Measurements from ENCODE around the gene MSH3.
"Not testable (repeated sequence)": the region's sequence is repeated elsewhere in the genome, so short reads cannot be mapped to it uniquely, and the experiment has no call there.

MSH3 gene

GRCh38 chr5:80711216-80711615 is 56.8 kb downstream of the MSH3 start:
- no peak for DNase-seq

GRCh38 chr5:80711938-80712337 is 57.5 kb downstream of the MSH3 start:
- no peak for DNase-seq

GRCh38 chr5:80712919-80713318 is 58.5 kb downstream of the MSH3 start:
- DNase-seq: no peak

- DNase-seq: no peak
Observed at GRCh38 chr5:80713631-80714030, 59.2 kb downstream of the MSH3 start.

DNA sequence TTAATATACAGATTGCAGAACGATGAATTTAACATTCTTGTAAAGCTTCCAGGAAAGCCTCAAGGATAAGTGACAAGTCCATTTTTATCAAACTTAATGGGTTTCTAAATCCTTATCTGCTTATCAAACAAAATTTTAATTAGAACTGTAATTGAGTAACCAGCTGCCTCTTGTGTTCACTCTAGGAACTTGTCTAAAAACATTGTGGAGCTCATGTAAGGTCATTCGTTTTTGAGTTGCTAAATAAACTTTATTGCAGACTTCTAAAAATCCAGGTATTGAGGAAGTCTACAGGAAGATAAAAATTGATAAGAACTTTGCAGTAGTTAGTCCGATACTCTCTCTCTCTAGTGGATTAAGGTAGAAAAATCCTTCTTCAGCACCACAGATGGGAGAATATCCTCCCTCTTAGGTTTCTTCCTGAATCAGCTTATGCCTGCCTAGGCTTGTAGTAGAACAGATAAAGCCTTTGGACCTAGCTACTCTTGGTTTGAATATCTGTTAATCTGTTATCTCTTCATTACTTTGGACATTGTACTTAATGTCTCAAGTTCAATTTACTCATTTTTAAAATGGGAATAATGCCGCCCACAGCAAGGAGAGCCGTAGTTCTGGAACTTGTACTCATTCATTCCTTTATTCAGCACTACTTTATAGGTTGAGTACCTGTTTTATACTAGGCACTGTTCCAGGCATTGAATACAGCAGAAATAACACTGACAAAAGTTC is 60.3 kb downstream of the MSH3 start:
- DNase-seq: no peak

DNA sequence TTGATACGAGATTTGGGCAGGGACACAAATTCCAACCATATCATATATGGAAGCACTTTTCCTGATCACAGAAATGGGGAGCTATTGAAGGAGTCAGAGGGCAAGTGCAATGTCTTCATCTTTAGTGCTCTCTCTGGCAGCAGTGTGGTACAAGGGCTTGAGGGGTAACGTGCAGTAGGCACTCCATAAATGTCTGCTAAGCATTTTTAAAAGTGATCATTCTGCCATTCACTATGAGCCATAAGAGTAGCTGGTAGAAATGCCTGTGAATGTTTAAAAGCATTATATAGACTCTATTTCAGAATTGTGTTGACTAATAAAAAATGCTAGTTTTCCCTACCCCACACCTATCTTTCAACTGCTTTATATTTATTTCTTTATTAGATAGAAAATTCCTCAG is 61.4 kb downstream of the MSH3 start:
- DNase-seq: no peak

DNA sequence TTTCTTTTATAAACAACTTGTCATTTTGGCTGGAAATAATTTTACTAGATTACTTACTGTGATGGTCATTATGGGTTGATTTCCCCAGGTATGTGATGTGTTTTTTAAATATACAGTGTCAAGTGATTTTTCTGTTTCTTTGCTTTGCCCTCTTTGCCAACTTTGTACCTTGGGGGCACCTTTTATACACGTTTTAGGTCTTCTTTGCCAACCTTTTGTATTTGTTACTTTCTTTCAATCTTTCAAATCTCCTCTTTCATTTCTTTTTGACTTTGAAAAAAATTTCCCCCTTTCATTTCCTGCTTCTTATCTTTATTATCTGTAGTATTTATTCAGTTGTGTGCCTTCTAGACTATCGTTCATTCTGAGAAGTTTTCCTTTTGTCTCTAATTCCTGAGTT is 65.7 kb downstream of the MSH3 start:
- DNase-seq: no peak

DNA sequence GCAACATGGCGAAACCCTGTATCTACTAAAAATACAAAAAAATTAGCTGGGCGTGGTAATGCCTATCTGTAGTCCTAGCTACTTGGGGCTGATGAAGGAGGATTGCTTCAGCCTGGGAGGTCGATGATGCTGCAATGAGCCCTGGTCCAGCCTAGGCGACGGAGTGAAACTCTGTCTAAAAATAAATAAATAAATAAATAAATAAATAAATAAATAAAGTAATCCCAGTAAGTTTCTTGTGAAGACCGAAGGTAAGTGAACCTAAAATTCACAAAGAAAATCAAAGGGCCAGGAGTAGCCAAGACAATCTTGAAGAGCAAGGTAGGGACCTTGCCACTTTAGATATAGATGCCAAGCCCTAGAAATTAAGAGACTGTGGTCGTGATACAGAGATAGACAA is 68.5 kb downstream of the MSH3 start:
- no peak for DNase-seq

GRCh38 chr5:80725446-80725845 is 71.0 kb downstream of the MSH3 start:
- no peak for DNase-seq

- no peak for DNase-seq
Observed at GRCh38 chr5:80736730-80737129, 82.3 kb downstream of the MSH3 start.

- no peak for DNase-seq
Observed at GRCh38 chr5:80738466-80738865, 84.0 kb downstream of the MSH3 start.

DNA sequence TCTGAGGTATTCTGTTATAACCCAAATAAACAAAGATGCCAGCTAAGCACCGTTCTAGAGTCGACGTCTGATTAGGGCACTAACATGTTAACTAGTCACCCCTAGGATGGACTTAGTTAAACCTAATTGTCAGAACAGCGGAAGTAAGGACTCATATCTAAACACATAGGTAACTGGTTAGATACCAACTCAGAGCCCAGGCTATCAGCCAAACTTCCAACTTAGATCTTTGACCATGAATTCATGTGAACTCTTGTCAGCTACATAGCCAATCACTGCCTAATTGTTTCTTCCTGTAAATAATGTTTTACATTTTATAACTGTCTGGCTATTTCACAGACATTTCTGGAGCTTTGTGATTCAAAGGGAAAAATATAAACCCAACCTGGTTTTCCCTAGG is 84.6 kb downstream of the MSH3 start:
- DNase-seq: no peak

GRCh38 chr5:80739496-80739895 is 85.0 kb downstream of the MSH3 start:
- no peak for DNase-seq

- no peak for DNase-seq
Observed at GRCh38 chr5:80739898-80740297, 85.4 kb downstream of the MSH3 start.

- DNase-seq: not testable (repeated sequence)
Observed at GRCh38 chr5:80740488-80740887, 86.0 kb downstream of the MSH3 start.

- no peak for DNase-seq
Observed at GRCh38 chr5:80740999-80741398, 86.5 kb downstream of the MSH3 start.

GRCh38 chr5:80744149-80744548 is 89.7 kb downstream of the MSH3 start:
- DNase-seq: no peak

DNA sequence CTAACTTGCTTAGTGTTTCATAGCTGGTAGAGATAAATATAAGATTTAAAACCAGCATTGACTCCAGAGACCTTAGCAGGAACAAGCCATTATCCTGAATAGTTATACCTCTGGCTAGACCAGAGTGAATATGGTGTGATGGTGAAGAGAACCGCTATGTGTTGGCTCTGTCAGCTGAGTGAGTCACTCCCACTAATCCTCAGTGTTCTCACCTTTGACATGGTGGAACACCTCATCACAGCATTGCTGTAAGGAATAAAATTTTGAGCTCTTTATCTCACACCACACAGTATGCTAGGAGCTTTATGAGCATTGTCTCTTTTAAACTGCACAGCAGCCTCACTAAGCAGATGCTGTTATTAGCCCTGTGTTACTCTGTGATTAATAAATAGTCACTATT is 91.0 kb downstream of the MSH3 start:
- DNase-seq: no peak

- DNase-seq: no peak
Observed at GRCh38 chr5:80747922-80748321, 93.5 kb downstream of the MSH3 start.

- no peak for DNase-seq
Observed at GRCh38 chr5:80752427-80752826, 98.0 kb downstream of the MSH3 start.

- no peak for DNase-seq
Observed at GRCh38 chr5:80753712-80754111, 99.3 kb downstream of the MSH3 start.

DNA sequence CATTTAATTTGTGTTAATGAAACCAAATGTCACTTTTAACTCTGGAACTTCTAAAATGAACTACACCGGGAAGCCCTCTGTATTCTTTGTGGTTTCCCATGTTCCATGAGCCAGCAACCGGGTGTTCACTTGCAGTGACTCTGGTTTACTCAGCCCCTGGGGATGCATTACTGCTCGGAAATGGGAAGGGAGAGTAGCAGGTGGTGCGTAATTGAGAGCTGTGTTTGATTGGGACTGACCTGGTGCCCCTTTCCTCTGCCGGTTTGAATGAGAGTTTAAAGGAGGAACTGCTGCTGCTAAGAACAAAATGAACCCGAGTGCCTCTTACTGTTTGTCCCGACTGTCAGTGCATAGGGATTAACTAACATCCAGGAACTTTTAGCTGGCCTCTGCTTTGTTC is 100.4 kb downstream of the MSH3 start:
- peak; percentile 13 for DNase-seq

DNA sequence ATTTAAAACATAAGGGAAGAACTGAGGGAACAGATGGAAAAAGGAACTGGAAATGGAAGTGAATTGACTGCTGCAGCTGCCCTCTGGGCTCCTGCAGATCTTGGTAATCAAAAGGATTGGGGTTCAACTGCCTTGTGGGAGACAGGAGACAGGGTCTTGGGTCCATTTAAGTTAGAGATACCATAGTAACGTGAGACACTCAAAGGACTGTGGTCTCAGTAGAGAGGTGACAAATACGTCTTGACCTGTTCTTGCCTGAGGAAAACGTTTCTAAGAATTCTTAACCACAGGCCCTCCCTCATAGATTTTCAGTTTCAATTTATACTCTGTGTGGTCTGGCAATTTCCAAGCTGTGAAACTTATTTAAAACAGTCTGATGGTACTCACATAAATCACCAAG is 101.2 kb downstream of the MSH3 start:
- DNase-seq: no peak

DNA sequence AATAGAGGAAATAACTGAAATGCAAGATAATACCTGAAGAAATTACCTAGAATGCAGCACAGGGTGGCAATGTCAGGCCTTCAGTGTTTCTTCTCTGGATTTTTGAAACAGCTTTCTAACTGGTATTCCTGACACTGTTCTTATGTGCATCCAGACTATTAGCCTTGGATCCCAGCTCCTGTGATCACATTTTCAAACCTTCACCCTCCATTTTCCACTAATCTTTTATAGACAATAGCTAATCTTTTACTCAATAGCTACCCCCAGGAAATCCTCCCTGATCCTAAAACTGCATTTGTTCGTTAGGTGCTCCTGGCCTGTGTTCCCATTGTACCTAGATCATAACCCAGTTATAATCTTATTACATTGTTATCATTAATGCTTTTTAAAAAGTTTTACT is 101.8 kb downstream of the MSH3 start:
- no peak for DNase-seq

DNA sequence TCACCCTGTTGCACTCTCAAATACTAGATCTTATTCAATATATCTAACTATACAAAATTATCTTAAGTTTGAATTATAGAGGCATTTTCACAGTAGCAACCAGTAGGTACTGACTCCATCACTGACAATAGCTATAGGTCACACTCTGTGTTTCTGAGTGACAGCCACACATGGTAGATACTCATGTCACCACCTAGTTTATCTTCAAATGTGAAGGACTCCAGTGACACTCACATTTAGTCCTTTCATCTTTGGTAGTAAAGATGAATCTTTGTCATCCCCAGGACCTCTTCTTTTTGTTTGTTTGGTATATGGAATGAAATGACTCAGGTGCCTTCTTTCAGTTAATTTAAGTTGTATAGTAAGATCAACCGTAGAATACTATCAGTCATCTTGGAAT is 102.8 kb downstream of the MSH3 start:
- DNase-seq: no peak
